CD4-positive, alpha-beta T cell (primary cell): Measurements from ENCODE around the gene NGF. TPM values are rescaled to one million over a fixed set of nuclear protein-coding genes. Genes with fewer than 3 reads are reported as not detected.

Experiments
- ATAC-seq: fragments of 200-7000 bp; cut with Tn5 transposase; one replicate; pipeline ENCODE4 v1.10.0; 2022; ENCODE audit warnings: mild to moderate bottlenecking; ENCODE audit not compliant: poor library complexity
- CTCF ChIA-PET: fragments of 350-600 bp; sonication (Branson Sonifier 250); formaldehyde crosslinking; loops from one replicate; lab custom pipeline; 2021; ENCODE audit warnings: antibody characterized with exemption, inconsistent platforms; lab: Charles Lee
- POLR2A ChIA-PET: fragments of 350-600 bp; sonication (Branson Sonifier 250); formaldehyde crosslinking; loops from one replicate; lab custom pipeline; 2021; ENCODE audit warnings: antibody characterized with exemption, inconsistent platforms; lab: Charles Lee
- DNase-seq, 14 experiments: peaks; one replicate each; pipeline ENCODE4 v3.0.0-alpha.2; 2013 to 2020; ENCODE audit warnings: mixed read lengths in 2 of 14
- H3K27ac ChIP-seq, 2 donors: one replicate each; pipeline versions ENCODE4 v1.5.1 to v1.7.0; 2013; ENCODE audit warnings: low read length in 2 of 2, low read depth in 1 of 2, mild to moderate bottlenecking in 1 of 2
- H3K27me3 ChIP-seq, 2 experiments: 1 replicate in 1 of 2; 2 replicates in 1 of 2; pipeline versions ENCODE4 v1.6.1 to v1.7.0; 2013; ENCODE audit warnings: low read length in 2 of 2, control low read depth in 1 of 2, mild to moderate bottlenecking in 1 of 2, moderate library complexity in 1 of 2; ENCODE audit not compliant: insufficient read depth in 2 of 2, control insufficient read depth in 1 of 2
- H3K36me3 ChIP-seq: one replicate; pipeline ENCODE4 v1.6.1; 2013; ENCODE audit warnings: low read length, control low read depth; ENCODE audit not compliant: insufficient read depth
- H3K4me1 ChIP-seq: one replicate; pipeline ENCODE4 v1.6.1; 2013; ENCODE audit warnings: low read length, control low read depth; ENCODE audit not compliant: insufficient read depth
- H3K4me3 ChIP-seq: one replicate; pipeline ENCODE4 v1.5.1; 2013; ENCODE audit warnings: mild to moderate bottlenecking, low read length, moderate library complexity
- H3K9me3 ChIP-seq, 2 experiments: 1 replicate in 1 of 2; 2 replicates in 1 of 2; pipeline versions ENCODE4 v1.6.1 to v1.7.0; 2013; ENCODE audit warnings: low read length in 2 of 2, mild to moderate bottlenecking in 2 of 2, control low read depth in 1 of 2, moderate library complexity in 1 of 2; ENCODE audit not compliant: control insufficient read depth in 1 of 2, insufficient read depth in 1 of 2
- H3K27ac Mint-ChIP-seq: one replicate; pipeline ENCODE4 v1.8.0; 2020; ENCODE audit warnings: mixed read lengths
- H3K27me3 Mint-ChIP-seq: one replicate; pipeline ENCODE4 v1.8.0; 2021; ENCODE audit warnings: mixed read lengths
- H3K36me3 Mint-ChIP-seq: one replicate; pipeline ENCODE4 v1.8.0; 2021; ENCODE audit warnings: low read depth, mixed read lengths
- H3K4me1 Mint-ChIP-seq: one replicate; pipeline ENCODE4 v1.8.0; 2021; ENCODE audit warnings: low read depth, mixed read lengths
- H3K4me3 Mint-ChIP-seq: one replicate; pipeline ENCODE4 v1.8.0; 2020; ENCODE audit warnings: mild to moderate bottlenecking, mixed read lengths
- H3K9me3 Mint-ChIP-seq: one replicate; pipeline ENCODE4 v1.8.0; 2020; ENCODE audit warnings: mixed read lengths
- CTCF ChIP-seq: fragments of 200-600 bp; IDR thresholded peaks from one replicate; pipeline ENCODE4 v1.8.0; 2022; ENCODE audit warnings: antibody characterized with exemption, mild to moderate bottlenecking
- intact Hi-C, 2 experiments: fragments of 100-400 bp; cut with DNase I in 1 of 2; cut with micrococcal nuclease in 1 of 2; formaldehyde crosslinking; loops; one replicate each; pipeline versions ENCODE4 v1.15.1 to v1.9.0; 2023 to 2025; cut with DNase I, micrococcal nuclease
- total RNA-seq, 174 experiments: library from RNA in 2 of 174; stranded (reverse) in 2 of 174; gene quantifications; one replicate each; pipeline ENCODE4 v1.2.3 and lab custom pipeline; 2021 to 2026

The NGF gene
- total RNA-seq, 2 experiments from 2014 or later, result not detected

- Histone ChIP-seq H3K36me3 (no peaks in the 10 kb centered on the region), H3K4me1 (no peaks in the 10 kb centered on the region), H3K27me3 (peaks cover 1 to 4% of the 10 kb centered on the region in 2 experiments), H3K27ac (no peak overlapping the region), H3K9me3 (peaks cover 0 to 5% of the 10 kb centered on the region in 2 experiments), H3K4me3 (no peak overlapping the region)
- peaks cover 23% of the 10 kb centered on the region for H3K27me3 Mint-ChIP-seq
- no peak for TF ChIP-seq CTCF
- no peaks in the 10 kb centered on the region for H3K9me3 Mint-ChIP-seq
- no peaks in the 10 kb centered on the region for H3K4me1 Mint-ChIP-seq
- no peaks in the 10 kb centered on the region for H3K36me3 Mint-ChIP-seq
- intact Hi-C loops, result no loop called here
- H3K4me3 Mint-ChIP-seq, result no peak overlapping the region
- H3K27ac Mint-ChIP-seq, result no peak overlapping the region
- ChIA-PET CTCF (no interaction called here), POLR2A (no interaction called here)
- no peak for ATAC-seq
- no peak for DNase-seq
Observed at GRCh38 chr1:115303364-115303763, 34.7 kb downstream of the NGF start.

- ChIA-PET POLR2A (no interaction called here), CTCF (no interaction called here)
- intact Hi-C loops, result no loop called here
- Mint-ChIP-seq H3K9me3 (no peaks in the 10 kb centered on the region), H3K36me3 (no peaks in the 10 kb centered on the region), H3K27me3 (peaks cover 23% of the 10 kb centered on the region), H3K4me3 (no peak overlapping the region), H3K27ac (no peak overlapping the region), H3K4me1 (no peaks in the 10 kb centered on the region)
- Histone ChIP-seq H3K27ac (no peak overlapping the region), H3K9me3 (peaks cover 0 to 5% of the 10 kb centered on the region in 2 experiments), H3K4me1 (no peaks in the 10 kb centered on the region), H3K27me3 (peaks cover 2 to 4% of the 10 kb centered on the region in 2 experiments), H3K4me3 (no peak overlapping the region), H3K36me3 (no peaks in the 10 kb centered on the region)
- no peak for ATAC-seq
- no peak for DNase-seq
- no peak for TF ChIP-seq CTCF
Observed at GRCh38 chr1:115302390-115302961, 35.6 kb downstream of the NGF start.

GRCh38 chr1:115301438-115302020 is 36.5 kb downstream of the NGF start:
- no peak overlapping the region for H3K4me3 ChIP-seq
- Mint-ChIP-seq H3K9me3 (no peaks in the 10 kb centered on the region), H3K4me3 (no peak overlapping the region), H3K36me3 (no peaks in the 10 kb centered on the region), H3K4me1 (no peaks in the 10 kb centered on the region), H3K27ac (no peak overlapping the region), H3K27me3 (peaks cover 17% of the 10 kb centered on the region)
- no peak for ATAC-seq
- DNase-seq, result no peak
- no peaks in the 10 kb centered on the region for H3K4me1 ChIP-seq
- TF ChIP-seq CTCF, result no peak
- CTCF ChIA-PET, result no interaction called here
- intact Hi-C loops, result no loop called here
- no peaks in the 10 kb centered on the region for H3K36me3 ChIP-seq
- peaks cover 2 to 4% of the 10 kb centered on the region in 2 experiments for H3K27me3 ChIP-seq
- peaks cover 0 to 5% of the 10 kb centered on the region in 2 experiments for H3K9me3 ChIP-seq
- POLR2A ChIA-PET, result no interaction called here
- H3K27ac ChIP-seq, result no peak overlapping the region
